GM06990 (cell line): ENCODE results near the gene PDE11A.
"Not testable (repeated sequence)": the region's sequence is repeated elsewhere in the genome, so short reads cannot be mapped to it uniquely, and the experiment has no call there.

ENCODE experiments used
- DNase-seq: peaks from one replicate; pipeline ENCODE4 v3.0.0-alpha.2; 2011; ENCODE audit not compliant: insufficient read length; ENCODE audit errors: extremely low read depth
- H3K27me3 ChIP-seq: replicated peaks from 2 replicates; pipeline ENCODE4 v1.6.0; 2011; ENCODE audit warnings: low read length; ENCODE audit not compliant: control insufficient read depth, insufficient read depth
- H3K36me3 ChIP-seq: 2 replicates; pipeline ENCODE4 v1.5.1; 2011; ENCODE audit warnings: low read length; ENCODE audit not compliant: control insufficient read depth, insufficient read depth
- H3K4me3 ChIP-seq: replicated peaks from 2 replicates; pipeline ENCODE4 v1.5.1; 2011; ENCODE audit warnings: low read depth, mild to moderate bottlenecking, control low read depth, low read length
- TF ChIP-seq, protein P1 (sequence below): IDR thresholded peaks from 2 replicates; pipeline ENCODE4 v1.5.1; 2011; ENCODE audit warnings: low read length, control low read depth, mild to moderate bottlenecking, inconsistent platforms; ENCODE audit not compliant: insufficient read depth, poor library complexity, severe bottlenecking

The PDE11A gene

DNA sequence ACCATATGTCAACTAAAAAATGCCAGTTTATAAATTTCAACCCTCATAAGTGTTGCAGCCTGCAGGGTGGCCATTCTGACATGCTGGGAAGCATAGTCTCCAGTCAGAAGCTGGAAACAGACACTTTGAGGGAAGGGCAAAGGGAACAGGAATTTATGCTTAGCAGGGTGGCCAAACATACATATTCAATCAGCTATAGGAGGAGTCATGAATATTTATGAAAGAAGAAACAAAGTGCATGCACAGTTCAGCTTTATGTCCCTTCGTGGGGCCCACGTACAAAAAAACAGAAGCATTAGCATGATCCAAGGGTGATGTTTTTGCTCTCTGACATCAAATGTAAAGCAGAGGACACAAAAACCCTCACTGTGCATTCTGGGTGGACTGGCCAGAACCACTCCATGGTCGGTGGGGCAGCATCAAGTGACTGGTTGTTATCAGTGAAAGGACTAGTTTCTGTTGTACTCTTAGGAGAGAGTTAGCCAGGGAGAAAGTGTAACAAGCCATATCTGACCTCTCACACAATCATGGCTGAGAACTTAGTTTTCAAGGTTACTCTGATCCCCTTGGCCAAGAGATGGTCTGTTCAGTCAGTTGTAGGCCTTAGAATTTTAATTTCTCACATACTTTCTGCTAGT is 9.9 kb upstream of the PDE11A start:
- no peak overlapping the region for H3K4me3 ChIP-seq
- no peak for DNase-seq
- no peaks in the 10 kb centered on the region for H3K27me3 ChIP-seq
- H3K36me3 ChIP-seq, result no peaks in the 10 kb centered on the region
- TF ChIP-seq, protein P1, sequence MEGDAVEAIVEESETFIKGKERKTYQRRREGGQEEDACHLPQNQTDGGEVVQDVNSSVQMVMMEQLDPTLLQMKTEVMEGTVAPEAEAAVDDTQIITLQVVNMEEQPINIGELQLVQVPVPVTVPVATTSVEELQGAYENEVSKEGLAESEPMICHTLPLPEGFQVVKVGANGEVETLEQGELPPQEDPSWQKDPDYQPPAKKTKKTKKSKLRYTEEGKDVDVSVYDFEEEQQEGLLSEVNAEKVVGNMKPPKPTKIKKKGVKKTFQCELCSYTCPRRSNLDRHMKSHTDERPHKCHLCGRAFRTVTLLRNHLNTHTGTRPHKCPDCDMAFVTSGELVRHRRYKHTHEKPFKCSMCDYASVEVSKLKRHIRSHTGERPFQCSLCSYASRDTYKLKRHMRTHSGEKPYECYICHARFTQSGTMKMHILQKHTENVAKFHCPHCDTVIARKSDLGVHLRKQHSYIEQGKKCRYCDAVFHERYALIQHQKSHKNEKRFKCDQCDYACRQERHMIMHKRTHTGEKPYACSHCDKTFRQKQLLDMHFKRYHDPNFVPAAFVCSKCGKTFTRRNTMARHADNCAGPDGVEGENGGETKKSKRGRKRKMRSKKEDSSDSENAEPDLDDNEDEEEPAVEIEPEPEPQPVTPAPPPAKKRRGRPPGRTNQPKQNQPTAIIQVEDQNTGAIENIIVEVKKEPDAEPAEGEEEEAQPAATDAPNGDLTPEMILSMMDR, result no peak

DNA sequence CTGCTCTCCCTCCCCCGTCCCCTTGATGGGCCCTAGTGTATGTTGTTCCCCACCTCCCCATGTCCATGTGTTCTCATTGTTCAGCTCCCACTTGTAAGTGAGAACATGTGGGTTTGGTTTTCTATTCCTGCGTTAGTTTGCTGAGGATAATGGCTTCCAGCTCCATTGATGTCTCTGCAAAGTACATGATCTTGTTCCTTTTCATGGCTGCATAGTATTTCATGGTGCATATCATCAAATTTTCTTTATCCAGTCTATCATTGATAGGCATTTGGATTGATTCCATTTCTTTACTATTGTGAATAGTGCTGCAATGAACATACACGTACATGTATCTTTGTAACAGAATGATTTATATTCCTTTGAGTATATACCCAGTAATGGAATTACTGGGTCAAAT is 6.7 kb upstream of the PDE11A start:
- DNase-seq, H3K4me3 ChIP-seq, H3K27me3 ChIP-seq, H3K36me3 ChIP-seq: not testable (repeated sequence)

DNA sequence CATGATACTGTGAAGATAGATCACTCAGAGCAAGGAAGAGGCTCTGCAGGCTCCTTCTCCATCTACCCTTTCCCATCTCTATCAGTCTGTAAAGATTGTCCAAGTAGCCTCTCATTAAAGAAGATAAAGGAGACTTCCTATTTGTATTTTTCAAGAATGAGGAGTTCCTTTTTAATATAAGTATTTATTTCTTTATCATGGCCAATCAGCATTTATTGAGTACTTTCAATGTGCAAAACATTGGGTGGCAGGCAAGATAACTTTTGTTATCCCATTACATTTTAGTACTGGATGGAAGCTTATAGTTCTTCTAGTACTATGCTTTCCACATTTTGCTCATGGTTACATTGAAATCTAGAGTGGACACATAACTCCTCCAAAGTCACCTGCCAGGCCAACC is 3.6 kb upstream of the PDE11A start:
- no peak for DNase-seq
- TF ChIP-seq, protein P1, result no peak
- Histone ChIP-seq H3K4me3 (no peak overlapping the region), H3K27me3 (no peaks in the 10 kb centered on the region), H3K36me3 (no peaks in the 10 kb centered on the region)

DNA sequence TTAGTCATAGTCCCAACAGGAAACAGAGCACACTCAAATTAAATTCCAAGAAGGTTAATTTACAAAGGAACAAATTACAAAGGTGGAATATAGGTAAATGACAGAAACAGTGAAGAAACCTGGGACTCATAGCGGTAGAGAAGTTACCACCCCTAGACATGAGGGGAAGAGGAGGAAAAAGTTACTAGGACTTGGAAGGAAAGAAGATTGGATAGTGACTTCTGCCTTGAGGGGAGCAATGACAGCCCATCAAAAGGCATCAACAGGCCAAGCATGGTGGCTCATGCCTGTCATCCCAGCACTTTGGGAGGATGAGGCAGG is 2.4 kb upstream of the PDE11A start:
- no peaks in the 10 kb centered on the region for H3K27me3 ChIP-seq
- TF ChIP-seq, protein P1, result no peak
- DNase-seq, result no peak
- H3K4me3 ChIP-seq, result no peak overlapping the region
- no peaks in the 10 kb centered on the region for H3K36me3 ChIP-seq

DNA sequence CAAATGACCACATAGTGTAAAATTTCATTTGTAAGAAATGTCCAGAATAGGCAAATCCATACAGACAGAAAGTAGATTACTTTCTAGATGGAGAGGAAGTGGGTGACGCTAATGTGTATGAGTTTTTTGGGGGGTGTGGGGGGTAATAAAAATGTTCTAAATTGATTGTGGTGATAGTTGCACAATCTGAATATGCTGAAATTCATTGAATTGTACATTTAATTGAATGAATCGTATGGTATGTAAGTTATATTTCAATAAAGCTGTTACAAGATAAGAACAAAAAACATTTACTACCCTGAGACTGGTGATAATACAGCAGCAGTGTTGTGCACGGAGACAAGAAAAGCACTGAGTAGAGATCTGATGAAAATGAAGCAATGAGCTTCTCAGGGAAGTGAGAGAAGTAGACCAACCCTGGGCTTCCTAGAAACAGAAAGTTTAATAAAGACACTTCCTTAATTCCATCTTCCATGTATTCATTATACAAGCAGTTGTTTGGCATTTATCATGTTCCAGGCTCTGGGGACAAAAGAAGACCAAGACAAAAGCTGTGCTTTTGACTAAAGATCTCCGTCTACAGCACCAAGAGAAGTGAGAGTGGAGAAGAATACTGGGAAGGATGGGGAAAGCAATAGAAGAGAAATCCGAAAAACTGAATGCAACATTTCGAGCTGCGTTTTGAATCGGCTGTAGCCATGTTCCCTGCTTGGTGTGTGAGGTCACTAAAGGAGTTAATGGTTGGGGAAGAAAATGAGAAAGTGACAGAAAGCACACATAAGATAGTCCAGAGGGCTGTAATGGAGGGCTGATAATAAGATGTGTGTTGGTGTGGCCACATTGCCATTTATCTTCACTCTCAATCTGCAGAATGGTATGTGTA is 1.8 kb upstream of the PDE11A start:
- TF ChIP-seq, protein P1, result no peak
- Histone ChIP-seq H3K4me3 (no peak overlapping the region), H3K36me3 (no peaks in the 10 kb centered on the region), H3K27me3 (no peaks in the 10 kb centered on the region)
- DNase-seq, result no peak

DNA sequence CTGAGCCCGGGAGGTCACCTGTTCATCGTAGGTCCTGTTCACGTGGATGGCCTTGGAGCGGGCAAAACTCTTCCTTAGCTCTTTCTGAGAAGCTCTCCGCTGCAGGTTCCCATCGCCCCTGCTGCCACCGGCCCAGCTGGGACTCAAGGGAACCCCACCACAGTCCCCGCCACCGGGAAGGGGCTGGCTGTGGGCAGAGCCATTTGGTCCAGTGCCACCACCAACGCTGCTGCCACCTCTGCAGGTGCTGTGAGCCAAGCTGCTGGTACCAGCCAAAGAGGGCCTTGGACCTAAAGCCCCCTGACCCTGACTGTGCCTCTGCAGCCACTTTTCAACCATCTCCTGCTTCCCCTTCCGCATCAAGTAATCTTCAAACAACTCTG is 586 bp downstream of the PDE11A start:
- TF ChIP-seq, protein P1, result no peak
- no peak for DNase-seq
- Histone ChIP-seq H3K36me3 (no peaks in the 10 kb centered on the region), H3K4me3 (no peak overlapping the region), H3K27me3 (no peaks in the 10 kb centered on the region)
